Keratinocyte (primary cell): ENCODE measurements around the gene MAML2.

Experiments
- EZH2 ChIP-seq: IDR thresholded peaks from one replicate; pipeline ENCODE4 v1.6.1; 2012; ENCODE audit warnings: inconsistent platforms, mild to moderate bottlenecking, low read length, moderate library complexity
- TF ChIP-seq, protein P1 (sequence below), 3 experiments: IDR thresholded peaks in 1 of 3; conservative IDR thresholded peaks in 1 of 3; optimal IDR thresholded peaks in 1 of 3; 2 replicates in 2 of 3; 3 replicates in 1 of 3; pipeline versions ENCODE3 to v1.5.1; 2011; ENCODE audit warnings: low read length in 3 of 3, mild to moderate bottlenecking in 3 of 3, moderate library complexity in 2 of 3, control low read depth in 1 of 3, inconsistent platforms in 1 of 3; ENCODE audit not compliant: insufficient read depth in 2 of 3; ENCODE audit errors: extremely low read depth in 1 of 3

DNA sequence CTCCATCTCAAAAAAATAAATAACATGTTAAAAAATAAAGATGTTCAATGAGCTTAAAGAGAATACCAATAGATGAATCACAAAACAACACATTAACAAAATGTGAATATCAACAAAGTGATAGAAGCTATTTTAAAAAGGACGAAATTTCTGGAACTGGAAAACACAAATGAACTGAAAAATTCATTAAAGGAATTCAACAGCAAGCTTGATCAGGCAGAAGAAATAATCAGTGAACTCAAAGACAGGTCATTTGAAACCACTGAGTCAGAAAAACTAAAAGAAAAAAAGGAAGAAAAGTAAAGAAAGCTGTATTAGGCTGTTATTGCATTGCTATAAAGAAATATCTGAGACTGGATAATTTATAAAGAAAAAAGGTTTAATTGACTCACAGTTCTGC lies 412.0 kb downstream of the MAML2 start:
- TF ChIP-seq, protein P1, sequence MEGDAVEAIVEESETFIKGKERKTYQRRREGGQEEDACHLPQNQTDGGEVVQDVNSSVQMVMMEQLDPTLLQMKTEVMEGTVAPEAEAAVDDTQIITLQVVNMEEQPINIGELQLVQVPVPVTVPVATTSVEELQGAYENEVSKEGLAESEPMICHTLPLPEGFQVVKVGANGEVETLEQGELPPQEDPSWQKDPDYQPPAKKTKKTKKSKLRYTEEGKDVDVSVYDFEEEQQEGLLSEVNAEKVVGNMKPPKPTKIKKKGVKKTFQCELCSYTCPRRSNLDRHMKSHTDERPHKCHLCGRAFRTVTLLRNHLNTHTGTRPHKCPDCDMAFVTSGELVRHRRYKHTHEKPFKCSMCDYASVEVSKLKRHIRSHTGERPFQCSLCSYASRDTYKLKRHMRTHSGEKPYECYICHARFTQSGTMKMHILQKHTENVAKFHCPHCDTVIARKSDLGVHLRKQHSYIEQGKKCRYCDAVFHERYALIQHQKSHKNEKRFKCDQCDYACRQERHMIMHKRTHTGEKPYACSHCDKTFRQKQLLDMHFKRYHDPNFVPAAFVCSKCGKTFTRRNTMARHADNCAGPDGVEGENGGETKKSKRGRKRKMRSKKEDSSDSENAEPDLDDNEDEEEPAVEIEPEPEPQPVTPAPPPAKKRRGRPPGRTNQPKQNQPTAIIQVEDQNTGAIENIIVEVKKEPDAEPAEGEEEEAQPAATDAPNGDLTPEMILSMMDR (optimal IDR thresholded peaks at IDR 0.05 in 1 of 3, IDR thresholded peaks at IDR 0.05 in 1 of 3, conservative IDR thresholded peaks at IDR 0.05 in 1 of 3; ENCODE audit: extremely low read depth in 1 of 3, insufficient read depth in 2 of 3, low read length in 3 of 3), result no peak
- no peak for TF ChIP-seq EZH2
